ENCODE measurements around the gene BAIAP2.

BAIAP2 gene

GRCh38 chr17:81132770-81133723 lies 98.1 kb downstream of the BAIAP2 start:
- TF ChIP-seq, protein P1, sequence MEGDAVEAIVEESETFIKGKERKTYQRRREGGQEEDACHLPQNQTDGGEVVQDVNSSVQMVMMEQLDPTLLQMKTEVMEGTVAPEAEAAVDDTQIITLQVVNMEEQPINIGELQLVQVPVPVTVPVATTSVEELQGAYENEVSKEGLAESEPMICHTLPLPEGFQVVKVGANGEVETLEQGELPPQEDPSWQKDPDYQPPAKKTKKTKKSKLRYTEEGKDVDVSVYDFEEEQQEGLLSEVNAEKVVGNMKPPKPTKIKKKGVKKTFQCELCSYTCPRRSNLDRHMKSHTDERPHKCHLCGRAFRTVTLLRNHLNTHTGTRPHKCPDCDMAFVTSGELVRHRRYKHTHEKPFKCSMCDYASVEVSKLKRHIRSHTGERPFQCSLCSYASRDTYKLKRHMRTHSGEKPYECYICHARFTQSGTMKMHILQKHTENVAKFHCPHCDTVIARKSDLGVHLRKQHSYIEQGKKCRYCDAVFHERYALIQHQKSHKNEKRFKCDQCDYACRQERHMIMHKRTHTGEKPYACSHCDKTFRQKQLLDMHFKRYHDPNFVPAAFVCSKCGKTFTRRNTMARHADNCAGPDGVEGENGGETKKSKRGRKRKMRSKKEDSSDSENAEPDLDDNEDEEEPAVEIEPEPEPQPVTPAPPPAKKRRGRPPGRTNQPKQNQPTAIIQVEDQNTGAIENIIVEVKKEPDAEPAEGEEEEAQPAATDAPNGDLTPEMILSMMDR (IDR thresholded peaks at IDR 0.05; ENCODE audit: low read depth, low read length, missing control alignments), result no peak
- no peak for DNase-seq (ENCODE audit: low read depth)
- H3K4me3 ChIP-seq (ENCODE audit: low read depth, low read length), result no peak overlapping the region
- in situ Hi-C loops (cut with HindIII; ENCODE audit: low sequenced_read_pairs), result no loop called here

DNA sequence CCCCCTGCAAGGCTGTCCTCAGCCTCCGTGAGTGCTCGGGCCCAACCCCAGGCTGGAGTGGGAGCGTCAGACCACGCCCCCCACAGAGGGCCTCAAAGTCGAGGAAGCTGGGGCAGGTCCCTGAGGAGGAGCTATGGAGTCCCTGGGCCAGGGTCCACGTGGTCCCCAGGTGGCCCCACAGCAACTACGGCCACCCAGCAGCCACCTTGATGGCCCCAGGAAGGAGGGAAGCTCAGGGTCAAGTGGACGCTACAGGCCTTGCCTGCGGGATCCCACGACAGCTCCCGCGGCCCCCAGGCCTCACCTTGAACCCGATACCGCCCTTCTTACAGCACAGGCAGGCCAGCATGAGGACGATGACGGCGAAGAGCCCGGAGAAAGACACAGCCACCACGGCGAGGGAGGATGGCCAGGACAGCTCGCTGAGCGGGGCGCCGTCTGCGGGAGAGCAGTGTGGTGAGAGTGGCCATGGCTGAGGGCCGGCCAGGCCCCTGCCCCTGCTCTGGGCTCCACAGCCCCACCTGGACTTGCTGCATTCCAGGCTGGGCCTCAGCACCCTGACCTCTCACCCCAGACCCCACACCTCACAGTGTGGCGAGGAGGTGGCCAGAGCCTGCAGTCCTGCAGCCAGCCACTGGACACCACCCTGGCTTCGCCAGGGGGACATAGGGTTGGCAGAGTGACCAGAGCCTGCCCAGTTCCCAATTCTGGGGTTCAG lies 99.3 kb downstream of the BAIAP2 start:
- TF ChIP-seq, protein P1 (IDR thresholded peaks at IDR 0.05; ENCODE audit: low read depth, low read length, missing control alignments), result no peak
- in situ Hi-C loops (cut with HindIII; ENCODE audit: low sequenced_read_pairs), result no loop called here
- no peak overlapping the region for H3K4me3 ChIP-seq (ENCODE audit: low read depth, low read length)
- no peak for DNase-seq (ENCODE audit: low read depth)

DNA sequence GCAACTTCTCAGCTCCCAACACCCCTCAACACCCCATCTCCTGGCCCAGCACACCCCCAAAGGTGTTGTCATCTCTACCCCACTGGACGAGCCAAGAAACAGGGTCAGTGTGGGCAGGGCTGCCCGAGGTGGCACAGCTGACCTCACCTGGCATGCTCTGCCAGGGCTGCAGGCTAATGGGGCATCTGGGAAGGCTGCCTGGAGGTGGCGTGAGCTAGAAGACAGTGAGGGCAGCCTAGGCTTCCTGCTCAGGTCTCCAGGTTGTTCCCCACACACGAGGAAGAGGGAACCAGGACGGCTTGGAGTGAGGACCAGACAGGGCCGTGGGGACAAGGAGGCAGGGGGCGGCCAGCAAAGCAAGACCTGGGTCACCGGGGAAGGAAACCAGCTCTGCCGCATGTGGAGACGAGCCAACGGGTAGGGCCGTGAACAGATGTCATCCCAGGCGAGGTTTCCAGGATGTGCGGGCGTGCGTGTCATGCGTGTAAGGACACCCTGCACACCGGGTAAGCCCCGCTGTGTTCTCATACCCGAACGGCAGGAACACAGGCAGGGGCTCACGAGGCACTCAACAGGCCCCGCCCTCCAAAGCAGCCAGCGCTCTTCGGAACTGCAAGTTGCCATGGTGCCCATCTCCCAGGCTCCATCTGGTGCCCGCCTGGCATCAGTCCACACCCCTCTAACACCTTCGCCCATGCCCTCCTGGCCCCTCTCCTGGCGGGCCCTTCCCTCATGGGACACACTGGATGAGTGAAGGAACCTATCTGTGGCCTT lies 100.7 kb downstream of the BAIAP2 start:
- DNase-seq (ENCODE audit: low read depth), result no peak
- in situ Hi-C loops (cut with HindIII; ENCODE audit: low sequenced_read_pairs), result no loop called here
- TF ChIP-seq, protein P1 (IDR thresholded peaks at IDR 0.05; ENCODE audit: low read depth, low read length, missing control alignments), result no peak
- no peak overlapping the region for H3K4me3 ChIP-seq (ENCODE audit: low read depth, low read length)

- no peak overlapping the region for H3K4me3 ChIP-seq (ENCODE audit: low read depth, low read length)
- TF ChIP-seq, protein P1 (IDR thresholded peaks at IDR 0.05; ENCODE audit: low read depth, low read length, missing control alignments), result no peak
- in situ Hi-C loops (cut with HindIII; ENCODE audit: low sequenced_read_pairs), result no loop called here
- DNase-seq (ENCODE audit: low read depth), result no peak
These were observed 101.4 kb downstream of the BAIAP2 start for GRCh38 chr17:81136366-81136765.

DNA sequence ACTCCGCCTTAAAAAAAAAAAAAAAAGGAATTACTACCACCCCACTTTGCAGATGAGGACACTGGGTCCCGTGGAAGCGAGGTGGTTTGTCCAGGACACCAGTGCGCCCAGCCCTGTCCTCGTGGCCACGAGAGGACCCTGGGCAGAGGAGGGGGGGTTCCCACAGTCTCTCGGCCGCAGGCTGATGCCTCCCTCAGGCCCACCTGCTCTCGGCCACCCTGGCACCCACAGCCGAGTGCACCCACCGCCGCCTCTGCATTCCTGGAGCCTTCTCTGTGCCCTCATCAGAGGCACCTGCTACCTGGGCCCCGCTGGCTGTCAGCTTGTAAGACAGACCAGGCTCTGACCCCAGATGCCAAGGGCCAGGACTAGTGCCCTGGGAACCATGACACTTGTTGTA lies 102.3 kb downstream of the BAIAP2 start:
- in situ Hi-C loops (cut with HindIII; ENCODE audit: low sequenced_read_pairs), result no loop called here
- TF ChIP-seq, protein P1 (IDR thresholded peaks at IDR 0.05; ENCODE audit: low read depth, low read length, missing control alignments), result no peak
- no peak for DNase-seq (ENCODE audit: low read depth)
- H3K4me3 ChIP-seq (ENCODE audit: low read depth, low read length), result no peak overlapping the region

- TF ChIP-seq, protein P1 (IDR thresholded peaks at IDR 0.05; ENCODE audit: low read depth, low read length, missing control alignments), result no peak
- in situ Hi-C loops (cut with HindIII; ENCODE audit: low sequenced_read_pairs), result no loop called here
- no peak for DNase-seq (ENCODE audit: low read depth)
- H3K4me3 ChIP-seq (ENCODE audit: low read depth, low read length), result no peak overlapping the region
These were observed 103.1 kb downstream of the BAIAP2 start for GRCh38 chr17:81138083-81138482.

All from astrocyte of the cerebellum (primary cell).